NT2/D1 (cell line): ENCODE results near the gene IMPDH1.

Experiments
- SUZ12 ChIP-seq: IDR thresholded peaks from 2 replicates; pipeline ENCODE4 v1.6.1; 2011; ENCODE audit not compliant: insufficient read length, insufficient read depth; ENCODE audit errors: extremely low read depth
- ZNF274 ChIP-seq: IDR thresholded peaks from 2 replicates; pipeline ENCODE4 v1.6.1; 2011; ENCODE audit warnings: mild to moderate bottlenecking, low read depth, low read length

GRCh38 chr7:128356546-128357216, 53.1 kb downstream of the IMPDH1 start:
- TF ChIP-seq ZNF274 (no peak), SUZ12 (no peak)
